ENCODE results near the gene SHROOM3. TPM values are rescaled to one million over a fixed set of nuclear protein-coding genes. Genes with fewer than 3 reads are reported as not detected.
A peak's percentile ranks its signal among the peaks of the same experiment; 100 is the strongest.

The SHROOM3 gene
- total RNA-seq, 2 donors from 2014 or later: 6.0 to 10.0 TPM

DNA sequence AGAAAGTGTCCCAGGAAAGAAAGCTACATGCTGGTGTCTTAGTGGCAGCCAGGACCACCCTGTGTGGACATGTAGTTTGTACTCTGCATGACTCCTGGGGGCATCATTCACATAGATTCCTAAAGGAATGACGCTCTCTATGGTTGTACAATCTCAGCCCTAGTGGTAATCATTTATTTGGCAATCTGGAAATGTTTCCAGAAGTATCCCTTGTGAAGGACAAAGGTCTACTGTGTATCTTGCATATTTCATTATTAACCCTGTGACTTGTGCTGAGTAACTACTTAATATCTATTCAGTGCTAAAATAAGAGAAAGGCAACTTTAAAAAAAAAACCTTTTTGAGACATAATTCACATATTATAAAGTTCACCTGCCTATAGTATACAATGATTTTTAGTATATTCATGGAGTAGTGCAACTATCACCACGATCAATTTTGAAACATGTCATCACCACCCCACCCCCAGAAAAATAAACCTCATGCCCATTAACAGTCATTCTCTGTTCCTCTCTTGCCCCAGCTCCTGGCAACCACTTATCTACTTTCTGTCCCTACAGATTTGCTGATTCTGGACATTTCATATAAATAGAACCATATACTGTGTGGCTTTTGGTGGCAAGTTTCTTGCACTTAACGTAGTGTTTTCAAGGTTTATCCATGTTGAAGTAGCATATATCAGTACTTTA lies 51.7 kb downstream of the SHROOM3 start:
- DNase-seq (no peak), ATAC-seq (no peak)
- intact Hi-C loops (cut with DNase I): no loop called here

DNA sequence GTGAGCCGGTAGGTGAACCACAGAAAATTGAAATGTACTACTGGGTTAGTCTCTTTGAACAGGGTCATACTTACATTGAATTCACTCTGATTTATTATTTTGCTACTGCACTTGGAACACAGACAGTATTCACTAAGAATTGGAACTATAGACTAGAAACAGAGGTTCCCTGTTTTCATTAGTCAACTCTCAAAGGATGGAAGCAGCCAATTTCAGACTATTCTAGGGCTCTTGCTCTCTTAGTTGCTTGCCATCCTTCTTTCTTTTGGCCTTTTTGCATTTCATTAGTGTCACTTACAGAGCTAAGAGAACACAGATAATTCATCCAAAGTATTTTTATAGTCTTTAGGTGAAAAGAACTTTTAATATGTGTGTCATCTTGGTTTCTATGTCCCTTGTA lies 52.6 kb downstream of the SHROOM3 start:
- DNase-seq: no peak
- intact Hi-C loops (cut with DNase I): no loop called here
- no peak for ATAC-seq

DNA sequence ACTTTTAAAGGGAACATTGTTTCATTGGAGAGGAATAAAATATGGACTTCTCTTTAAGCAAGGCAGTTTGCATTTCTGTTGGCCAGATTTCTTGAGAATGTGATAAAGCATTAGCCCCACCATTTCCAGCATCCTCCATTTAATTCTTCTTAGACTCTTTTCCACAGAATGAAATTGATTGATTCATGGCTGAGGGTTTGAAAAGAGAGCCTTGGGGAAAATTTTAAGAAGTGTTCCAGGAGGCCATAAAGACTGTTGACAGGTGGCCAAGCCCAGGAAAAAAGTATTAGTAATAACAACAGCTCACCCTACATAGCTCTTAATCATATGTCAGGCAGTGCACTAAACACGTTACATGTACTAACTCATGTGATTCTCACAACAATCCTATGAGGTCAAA lies 53.4 kb downstream of the SHROOM3 start:
- no peak for DNase-seq
- intact Hi-C loops (cut with DNase I): no loop called here
- no peak for ATAC-seq

DNA sequence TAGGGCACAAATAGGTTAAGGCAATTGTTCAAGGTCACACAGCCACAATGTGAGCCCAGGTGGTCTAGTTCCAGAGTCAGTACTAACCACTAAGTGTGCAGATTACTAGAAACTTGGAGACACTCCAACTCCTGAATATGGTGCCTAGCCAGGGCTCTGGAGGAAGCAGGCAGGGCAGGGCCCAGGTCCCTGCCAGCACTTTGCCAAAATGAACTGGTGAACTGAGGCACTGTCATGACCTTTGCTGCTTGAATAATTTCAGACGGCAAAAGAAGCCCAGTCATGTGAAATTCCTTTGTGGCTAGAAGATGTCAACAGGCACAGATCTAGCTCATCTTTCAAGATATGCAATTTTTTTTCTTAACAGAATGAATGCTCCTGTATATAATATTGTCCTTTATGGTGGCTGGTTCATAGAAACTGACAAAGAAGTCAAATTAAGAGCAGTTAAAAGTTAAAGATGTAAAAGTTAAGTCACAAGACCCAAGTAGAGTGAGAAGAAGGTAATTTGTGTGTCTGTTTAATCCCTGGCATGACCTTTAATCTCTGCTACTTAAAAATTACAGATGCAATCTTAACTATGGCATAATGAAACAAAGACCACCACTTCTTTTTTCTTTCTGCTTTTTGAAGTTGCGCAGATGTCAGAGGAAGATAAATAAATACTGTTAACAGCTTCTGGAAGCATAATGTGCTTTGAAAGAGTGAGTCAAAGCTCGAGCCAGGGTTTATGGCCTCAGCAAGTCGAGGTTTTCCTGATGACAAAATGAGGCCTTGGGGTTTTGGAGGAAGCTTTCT lies 54.1 kb downstream of the SHROOM3 start:
- no peak for DNase-seq
- no peak for ATAC-seq
- intact Hi-C loops (cut with DNase I): no loop called here

DNA sequence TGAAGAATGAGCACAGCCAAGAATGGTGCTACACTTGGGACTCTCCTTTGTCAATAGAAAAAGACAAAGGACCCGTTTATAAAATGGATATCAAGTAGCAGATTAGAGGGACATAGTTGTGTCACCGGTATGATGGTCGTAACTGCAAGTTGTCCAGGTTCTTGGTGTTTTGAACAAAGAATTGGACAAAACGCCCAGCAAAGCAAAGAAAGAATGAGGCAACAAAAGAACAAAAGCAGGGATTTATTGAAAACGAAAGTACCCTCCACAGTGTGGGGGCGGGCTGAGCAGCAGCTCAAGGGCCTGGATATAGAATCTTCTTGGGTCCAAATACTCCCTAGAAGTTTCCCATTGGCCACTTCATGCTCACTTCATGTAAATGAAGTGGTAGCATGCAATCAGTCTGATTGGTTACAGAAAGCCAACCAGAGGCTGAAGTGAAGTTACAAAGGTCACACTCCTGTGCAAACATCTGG lies 54.7 kb downstream of the SHROOM3 start:
- ATAC-seq: no peak
- DNase-seq: no peak
- intact Hi-C loops (cut with DNase I): no loop called here

DNA sequence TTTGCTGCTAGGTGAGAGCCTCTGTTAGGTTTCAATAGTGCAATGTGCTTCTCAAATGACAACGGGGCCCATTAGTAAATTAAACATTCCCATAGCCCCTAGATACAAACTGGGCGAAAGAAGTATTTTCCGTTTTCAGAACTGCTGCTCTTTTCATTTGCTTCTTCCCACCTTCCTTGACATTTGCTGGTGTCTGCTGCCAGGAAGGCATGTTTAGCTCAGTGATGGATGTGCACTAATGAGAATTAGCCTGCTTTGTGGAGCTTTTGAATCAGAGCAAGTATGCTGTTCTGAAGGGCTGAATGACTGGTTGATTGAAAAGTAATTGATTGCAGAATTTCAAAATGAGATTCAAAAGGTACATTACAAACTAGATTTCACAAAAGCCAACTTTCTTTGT lies 57.0 kb downstream of the SHROOM3 start:
- ATAC-seq (no peak), DNase-seq (no peak)
- intact Hi-C loops (cut with DNase I): no loop called here

DNA sequence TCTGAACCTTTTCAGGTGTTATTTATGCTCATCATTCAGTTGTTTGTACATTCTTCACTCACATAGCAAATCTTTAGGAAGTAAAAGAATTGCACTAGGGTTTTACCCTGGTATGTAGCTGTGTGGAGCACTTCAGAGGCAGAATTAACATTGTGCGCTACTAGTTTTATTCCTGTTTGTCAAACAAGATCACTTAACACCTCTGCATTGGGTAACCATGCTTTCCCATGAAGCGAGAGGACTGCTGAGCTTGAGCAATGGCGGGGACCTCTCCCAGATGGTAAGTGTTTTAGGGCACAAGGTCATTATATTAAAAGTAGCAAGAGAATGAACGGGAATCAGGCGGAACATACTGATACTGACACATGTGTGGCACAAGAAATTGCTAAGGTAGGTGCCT lies 59.2 kb downstream of the SHROOM3 start:
- ATAC-seq (no peak), DNase-seq (no peak)
- intact Hi-C loops (cut with DNase I): no loop called here

DNA sequence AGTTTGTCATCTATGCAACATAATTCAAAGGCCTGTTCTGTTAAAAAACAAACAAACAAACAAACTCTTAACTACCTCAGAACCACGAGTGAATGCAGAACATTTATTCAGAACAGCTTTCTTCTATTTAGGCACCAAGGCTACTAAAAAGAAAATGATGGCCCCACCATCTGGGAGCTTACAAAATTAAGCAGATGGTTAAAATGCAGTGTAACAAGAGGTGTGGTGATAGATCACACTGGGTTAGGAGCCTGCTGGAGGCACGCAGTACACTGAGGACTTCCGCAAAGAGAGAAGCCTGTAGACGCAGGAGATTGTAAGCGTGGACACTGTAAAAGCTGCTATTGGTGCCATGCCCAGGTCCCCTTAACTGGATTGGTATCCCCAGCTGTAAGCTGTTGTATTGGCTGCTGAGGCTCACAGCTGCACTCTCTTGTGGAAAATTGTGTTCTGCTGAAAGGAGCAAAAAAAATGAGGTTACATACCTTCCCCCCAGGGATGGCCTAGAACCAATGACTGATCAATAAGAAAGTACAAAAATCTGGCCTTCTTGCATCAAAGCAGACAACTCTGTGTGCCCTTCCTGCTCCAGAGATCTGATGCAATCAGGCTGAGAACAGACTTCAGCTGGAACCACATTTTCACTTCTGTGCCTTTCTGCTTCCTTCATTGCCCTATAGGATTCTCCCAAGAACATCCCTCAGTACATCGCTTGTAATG lies 60.0 kb downstream of the SHROOM3 start:
- intact Hi-C loops (cut with DNase I): loop anchor here in 1 of 2 donors (5.0 kb wide), 1 partner anchor 33 kb away; no protein-coding TSS in a partner anchor
- DNase-seq: no peak
- ATAC-seq: no peak

DNA sequence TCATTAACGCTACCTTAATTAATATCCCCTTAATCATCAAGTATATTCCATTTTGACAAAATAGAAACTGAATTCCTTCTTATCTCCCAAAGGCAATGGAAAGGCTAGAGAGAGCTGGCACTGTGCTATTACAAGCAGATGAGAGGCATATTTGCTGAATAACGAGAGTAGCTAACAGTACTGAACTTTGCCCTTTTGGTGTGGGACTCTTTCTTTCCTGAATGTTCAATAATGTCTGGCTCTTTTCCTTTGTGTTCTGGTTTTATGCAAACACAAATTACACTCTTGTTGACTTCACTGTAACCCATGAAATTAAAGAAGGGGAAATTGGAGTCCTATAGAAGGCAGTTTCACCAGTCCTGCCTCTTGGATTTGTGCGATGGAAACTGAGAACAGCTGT lies 63.5 kb downstream of the SHROOM3 start:
- peak in 1 of 2 donors; percentile 70 for ATAC-seq
- DNase-seq: no peak
- intact Hi-C loops (cut with DNase I): loop anchor here in 1 of 2 donors (5.0 kb wide), 1 partner anchor 36 kb away; no protein-coding TSS in a partner anchor

DNA sequence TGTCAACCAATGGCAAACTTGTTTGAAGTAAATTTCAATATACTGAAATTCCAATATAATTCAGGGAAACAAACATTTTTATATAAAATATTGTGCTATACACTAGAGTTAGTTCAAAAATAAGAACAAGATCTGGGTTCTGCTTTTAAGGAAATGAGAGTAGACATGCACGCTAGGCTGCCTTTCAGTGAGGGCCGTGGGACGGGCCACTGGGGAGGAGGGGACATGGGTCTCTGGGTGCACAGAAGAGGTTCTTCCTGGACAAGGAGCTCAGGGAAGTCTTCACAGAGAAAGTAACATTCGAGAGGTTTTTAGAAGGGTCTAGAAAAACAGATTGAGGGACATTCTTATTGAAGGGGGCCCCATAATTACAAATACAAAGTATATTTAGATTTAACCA lies 64.4 kb downstream of the SHROOM3 start:
- no peak for ATAC-seq
- no peak for DNase-seq
- intact Hi-C loops (cut with DNase I): loop anchor here in 1 of 2 donors (5.0 kb wide), 1 partner anchor 37 kb away; no protein-coding TSS in a partner anchor

DNA sequence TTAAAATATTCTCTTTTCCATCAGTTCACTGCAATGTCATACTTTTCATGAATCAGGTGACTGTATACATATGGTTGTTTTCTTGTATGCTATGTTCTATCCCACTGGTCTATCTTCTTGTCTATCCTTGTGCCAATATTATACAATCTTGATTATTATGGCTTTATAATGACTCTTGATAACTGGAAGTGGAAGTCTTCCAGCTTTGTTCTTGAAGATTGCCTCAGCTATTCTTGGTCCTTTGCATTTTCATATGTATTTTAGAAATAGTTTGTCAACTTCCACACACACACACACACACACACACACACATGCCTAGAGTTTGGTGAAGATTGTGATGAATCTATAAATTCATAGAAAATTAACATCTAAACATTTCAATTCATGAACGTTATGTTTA lies 67.9 kb downstream of the SHROOM3 start:
- ATAC-seq: no peak
- intact Hi-C loops (cut with DNase I): loop anchor here (10.0 kb wide), 2 partner anchors 68 to 328 kb away; partner anchors contain the start of gene SHROOM3 (in 1 of the 2)

DNA sequence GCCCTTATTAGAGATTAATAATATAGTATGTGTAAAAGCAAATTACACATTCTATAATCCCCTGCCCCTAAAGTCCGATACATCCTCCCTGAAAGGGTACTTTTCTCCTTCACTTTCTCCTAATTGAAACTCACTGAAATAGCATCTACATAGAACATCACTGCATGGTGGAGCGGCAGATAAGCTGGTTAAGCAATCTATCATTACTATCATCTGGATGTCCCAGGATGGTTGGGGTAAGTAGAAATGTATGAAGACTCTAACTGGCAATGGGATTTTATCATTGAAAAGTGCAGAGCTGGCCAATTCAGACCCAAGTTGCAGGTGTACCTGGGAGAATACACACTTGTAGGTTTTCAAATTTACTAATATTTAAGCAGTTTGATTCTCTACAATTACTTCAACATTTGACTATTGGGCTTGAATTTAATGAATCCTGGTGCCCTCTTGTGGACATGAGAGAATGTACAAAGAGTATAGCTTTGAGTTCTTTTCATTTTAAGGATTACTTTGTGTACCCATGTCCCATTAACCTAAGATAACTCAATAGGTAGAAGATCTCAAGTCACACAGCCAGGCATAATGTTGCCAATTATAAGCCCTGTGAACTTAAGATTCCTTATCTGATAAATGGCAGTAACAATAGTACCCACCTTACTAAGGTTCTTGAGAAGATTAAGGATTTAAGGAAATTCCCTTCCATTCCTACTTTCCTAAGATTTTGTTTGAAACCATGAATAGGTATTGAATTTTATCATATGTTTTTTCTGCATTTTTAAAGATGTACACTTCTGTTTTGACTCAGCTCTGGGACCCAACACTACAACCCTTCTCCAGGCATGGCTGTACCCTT lies 69.8 kb downstream of the SHROOM3 start:
- ATAC-seq: peak in 1 of 2 donors; percentile 35
- DNase-seq: no peak
- intact Hi-C loops (cut with DNase I): loop anchor here (2.0 to 10.0 kb wide), 3 partner anchors 70 to 330 kb away; partner anchors contain the start of gene SHROOM3 (in 1 of the 2)

More for the DNA sequence above, 67.9 kb downstream of the SHROOM3 start:
- no peak for DNase-seq

DNA sequence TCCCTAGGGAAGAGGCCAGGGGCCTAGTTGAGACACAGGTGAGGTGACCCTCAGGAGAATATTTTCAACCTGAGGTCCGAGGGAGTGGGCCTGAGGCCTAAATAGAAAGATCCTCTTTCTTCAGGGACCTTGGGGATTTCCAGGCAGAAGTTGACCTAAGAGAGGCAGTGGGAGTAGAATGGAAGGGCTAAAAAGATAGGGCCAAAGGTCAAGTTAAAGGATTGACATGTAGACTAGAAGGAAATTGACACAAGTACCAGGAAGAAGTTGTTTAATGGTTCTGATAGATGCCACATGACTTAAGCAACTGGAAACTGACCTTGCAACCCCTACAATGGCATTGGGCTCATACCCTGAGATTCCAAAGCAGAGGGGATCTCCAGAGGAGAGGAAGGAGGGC lies 76.9 kb downstream of the SHROOM3 start:
- ATAC-seq: no peak
- no peak for DNase-seq
- intact Hi-C loops (cut with DNase I): loop anchor here (2.0 to 10.0 kb wide), 4 partner anchors 245 to 691 kb away; no protein-coding TSS in a partner anchor

DNA sequence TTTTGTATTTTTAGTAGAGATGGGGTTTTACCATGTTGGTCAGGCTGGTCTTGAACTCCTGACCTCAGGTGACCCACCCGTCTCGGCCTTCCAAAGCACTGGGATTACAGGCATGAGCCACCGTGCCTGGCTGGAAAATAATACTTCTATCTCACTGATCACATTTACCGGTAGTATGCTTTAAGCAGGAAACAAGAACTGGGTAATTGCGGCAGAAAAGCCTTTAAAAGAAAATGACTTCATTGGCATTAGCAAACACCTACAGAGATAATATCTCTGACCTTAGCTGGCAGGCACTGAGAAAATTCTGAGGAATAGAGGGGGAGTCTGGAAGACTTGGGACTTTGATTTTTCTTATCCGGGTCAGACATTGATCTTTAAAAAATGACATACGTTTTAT lies 78.5 kb downstream of the SHROOM3 start:
- DNase-seq: no peak
- no peak for ATAC-seq
- intact Hi-C loops (cut with DNase I): loop anchor here (2.0 to 10.0 kb wide), 3 partner anchors 244 to 689 kb away; no protein-coding TSS in a partner anchor

DNA sequence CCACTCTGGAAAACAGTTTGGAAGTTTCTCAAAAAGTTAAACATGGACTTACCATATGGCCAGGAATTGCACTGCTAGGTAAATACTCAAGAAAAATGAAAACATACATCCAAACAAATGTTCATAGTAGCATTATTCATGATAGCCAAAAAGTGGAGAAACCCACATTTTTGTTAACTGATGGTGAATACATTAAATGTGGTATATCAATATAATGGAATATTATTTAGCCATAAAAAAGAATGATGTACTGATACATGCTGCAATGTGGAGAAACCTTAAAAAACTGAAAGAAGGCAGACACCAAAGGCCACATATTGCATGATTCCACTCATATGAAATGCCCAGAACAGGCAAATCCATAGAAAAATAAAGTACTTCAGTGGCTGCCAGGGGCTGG lies 79.1 kb downstream of the SHROOM3 start:
- no peak for DNase-seq
- no peak for ATAC-seq
- intact Hi-C loops (cut with DNase I): loop anchor here (5.0 to 10.0 kb wide), 2 partner anchors 243 to 531 kb away; no protein-coding TSS in a partner anchor

DNA sequence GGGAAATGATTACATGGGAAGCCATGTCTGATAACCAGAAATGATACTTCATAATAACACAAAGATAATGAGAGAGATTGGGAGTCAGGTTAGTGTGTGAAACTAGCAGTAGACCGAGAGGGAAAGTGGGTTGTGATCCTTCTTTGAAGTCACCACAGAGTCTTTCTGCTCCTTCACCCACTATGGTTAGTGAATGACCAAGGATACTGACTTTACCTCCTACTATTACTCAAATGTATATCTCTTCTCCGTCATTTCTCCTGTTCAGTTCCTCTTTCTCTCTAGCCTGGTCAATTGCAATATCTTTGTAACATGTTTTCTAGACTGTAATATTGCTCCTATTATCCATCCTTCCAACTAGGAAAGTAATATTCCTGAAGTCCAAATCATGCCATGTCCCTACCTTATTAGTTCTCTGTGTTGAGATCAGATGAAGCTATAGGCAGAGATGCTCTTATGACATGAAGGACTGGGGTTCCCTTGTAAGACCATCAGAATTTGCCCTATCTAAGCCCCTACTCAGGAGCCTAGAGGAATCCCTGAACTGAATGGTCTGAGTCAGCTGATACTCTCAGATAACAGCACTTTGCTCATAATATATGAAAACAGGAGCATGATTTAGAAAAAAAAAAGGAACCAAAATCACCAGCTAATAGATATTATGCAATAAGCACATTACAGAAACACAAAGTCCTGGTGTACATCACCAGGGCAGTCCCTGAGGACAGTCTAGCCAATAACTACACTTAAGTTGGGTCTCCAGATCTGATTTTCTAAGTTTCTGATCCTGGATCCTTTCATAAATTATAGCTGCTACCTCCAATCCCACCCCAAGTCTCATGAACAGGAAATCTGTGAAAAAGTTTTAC lies 81.2 kb downstream of the SHROOM3 start:
- DNase-seq: no peak
- no peak for ATAC-seq
- intact Hi-C loops (cut with DNase I): loop anchor here in 1 of 2 donors (10.0 kb wide), 1 partner anchor 529 kb away; no protein-coding TSS in a partner anchor

DNA sequence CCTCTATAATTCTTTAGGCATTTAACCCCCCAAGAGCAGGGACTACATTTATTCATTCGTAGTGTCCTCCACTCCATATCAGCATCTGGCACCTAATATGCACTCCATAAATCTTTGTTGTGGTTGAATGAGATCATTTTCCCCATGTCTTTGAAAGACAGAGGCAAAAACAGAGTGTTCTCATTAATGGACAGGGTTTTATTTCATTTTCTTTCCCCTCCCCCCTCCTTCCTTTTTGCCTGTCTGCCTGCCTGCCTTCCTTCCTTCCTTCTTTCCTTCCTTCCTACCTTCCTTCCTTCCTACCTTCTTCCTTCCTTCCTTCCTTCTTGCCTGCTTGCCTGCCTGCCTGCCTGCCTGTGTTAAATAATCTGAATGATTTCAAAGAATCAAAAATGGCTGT lies 83.2 kb downstream of the SHROOM3 start:
- intact Hi-C loops (cut with DNase I): loop anchor here in 1 of 2 donors (10.0 kb wide), 1 partner anchor 527 kb away; no protein-coding TSS in a partner anchor

More for the DNA sequence above, 83.2 kb downstream of the SHROOM3 start:
- no peak for ATAC-seq
- DNase-seq: no peak
